HG03175 (cell line): ENCODE data around the gene TSHZ2.
"Not testable (repeated sequence)": the region's sequence is repeated elsewhere in the genome, so short reads cannot be mapped to it uniquely, and the experiment has no call there.

Source experiments
- ATAC-seq: cut with Tn5 transposase; IDR thresholded peaks from one replicate; pipeline ENCODE4 v1.9.1; 2021; ENCODE audit warnings: mild to moderate bottlenecking, moderate library complexity; ENCODE audit not compliant: unreplicated experiment

TSHZ2 gene

DNA sequence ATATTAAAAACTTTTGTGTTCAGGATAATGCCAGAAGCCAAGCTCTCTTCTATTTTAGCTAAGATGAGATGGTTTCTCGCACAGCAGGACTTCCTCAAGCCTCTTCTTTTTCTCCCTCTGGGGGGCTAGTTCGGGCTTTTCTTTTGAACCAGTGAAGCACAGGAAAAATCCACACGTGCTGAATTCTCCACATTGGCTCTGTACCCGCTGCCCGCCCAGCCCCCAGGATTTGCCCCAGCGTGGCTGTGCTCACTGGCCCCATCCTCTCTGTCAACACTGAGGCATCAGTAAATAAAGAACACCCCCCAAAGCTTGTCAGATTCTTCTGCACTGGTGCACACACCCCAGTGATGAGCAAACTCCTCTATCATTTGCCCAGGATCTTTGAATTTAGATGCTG, 388.7 kb downstream of the TSHZ2 start:
- ATAC-seq, result no peak

DNA sequence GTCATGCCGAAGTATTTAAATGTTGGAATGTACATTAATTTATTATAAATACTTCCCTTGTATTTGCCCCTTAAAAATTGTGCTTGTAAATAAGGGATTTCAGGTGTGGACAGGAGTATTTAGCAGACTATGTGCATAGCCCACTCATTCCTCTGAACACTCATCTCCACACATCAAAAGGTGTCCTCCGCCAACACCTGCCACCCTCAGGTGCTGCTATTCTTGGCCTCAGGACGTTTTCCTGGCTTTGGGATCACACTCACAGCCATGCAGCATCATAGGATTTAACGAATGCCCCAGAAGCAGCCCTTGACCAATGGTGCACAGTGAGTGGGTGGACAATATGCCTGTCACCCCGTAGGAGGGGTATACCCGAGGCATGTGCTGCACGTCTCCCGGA, 390.6 kb downstream of the TSHZ2 start:
- no peak for ATAC-seq

DNA sequence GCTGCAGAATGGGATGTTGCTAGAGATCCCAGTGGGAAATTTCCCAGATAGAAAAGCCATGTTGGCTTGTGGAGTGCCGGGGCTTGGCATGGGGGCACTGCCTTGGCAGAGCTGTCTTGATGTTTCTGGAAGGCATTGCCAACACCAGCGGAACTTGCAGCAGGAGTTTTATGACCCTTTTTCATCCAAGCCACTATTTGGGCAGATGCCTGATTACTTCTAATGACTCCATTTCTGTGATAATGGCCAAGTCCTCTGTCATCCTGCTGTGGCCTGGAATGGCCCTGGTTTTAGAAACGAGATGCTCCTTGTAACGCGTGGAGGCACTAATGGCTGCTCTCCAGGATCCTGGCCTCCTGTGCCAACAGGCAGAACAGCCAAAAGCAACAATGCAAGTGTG, 392.5 kb downstream of the TSHZ2 start:
- no peak for ATAC-seq

DNA sequence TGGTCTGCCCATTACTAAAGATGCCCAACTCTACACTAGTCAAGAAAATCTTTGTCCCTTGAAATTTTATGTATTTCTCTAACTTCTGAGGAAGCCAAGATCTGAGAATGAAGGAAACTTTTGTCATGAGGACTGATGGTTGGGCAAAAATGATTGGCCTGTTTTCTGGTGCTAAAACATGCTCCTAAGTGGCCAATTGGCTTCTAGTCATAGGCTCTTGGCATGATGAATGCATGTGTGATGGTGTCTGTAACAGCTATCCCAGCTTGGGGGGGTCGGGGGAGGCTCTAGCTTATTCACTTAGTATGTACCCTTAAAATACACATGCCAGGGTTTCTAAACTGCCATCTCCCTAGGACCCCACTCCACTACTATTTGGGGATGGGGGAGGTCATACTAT, 392.9 kb downstream of the TSHZ2 start:
- ATAC-seq, result no peak

DNA sequence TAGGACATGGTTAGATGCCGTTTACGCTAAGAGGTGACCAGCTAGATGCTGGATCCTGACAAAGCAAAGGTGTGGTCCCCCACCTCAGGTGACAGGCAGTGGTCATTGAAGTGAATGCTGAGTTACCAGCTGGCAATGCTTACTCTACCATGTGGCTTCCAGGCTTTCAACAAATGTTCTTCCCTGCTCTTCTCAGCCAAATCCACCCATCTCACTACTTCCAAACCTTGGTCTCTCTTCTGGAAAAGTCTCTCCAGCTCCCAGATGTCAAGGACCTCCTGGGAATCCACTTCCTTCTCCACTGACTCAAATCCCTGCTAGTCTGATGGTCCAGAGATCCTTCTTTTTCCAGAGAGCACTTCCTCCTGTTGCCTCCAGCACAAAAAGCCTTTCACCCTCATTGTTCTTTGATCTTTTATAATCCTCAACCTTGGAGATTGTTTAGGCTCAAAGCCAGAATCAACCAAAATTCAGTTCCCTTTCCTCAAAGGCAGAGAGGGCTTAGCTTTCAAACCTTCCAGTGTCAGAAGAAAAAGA, 393.4 kb downstream of the TSHZ2 start:
- no peak for ATAC-seq

DNA sequence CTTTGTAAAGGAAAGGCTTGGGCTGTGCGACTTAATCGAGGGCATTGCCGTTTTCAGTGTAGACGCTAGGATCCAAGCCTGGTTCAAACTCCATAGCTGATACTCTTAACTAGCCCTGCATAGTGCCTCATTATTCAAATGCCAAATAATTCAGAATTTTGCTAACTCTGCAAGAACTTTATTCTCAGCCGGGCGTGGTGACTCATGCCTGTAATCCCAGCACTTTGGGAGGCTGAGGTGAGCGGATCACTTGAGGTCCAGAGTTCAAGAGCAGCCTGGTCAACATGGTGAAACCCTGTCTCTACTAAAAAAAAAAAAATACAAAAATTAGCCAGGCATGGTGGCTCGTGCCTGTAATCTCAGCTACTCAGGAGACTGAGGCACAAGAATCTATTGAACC, 394.8 kb downstream of the TSHZ2 start:
- not testable (repeated sequence) for ATAC-seq

DNA sequence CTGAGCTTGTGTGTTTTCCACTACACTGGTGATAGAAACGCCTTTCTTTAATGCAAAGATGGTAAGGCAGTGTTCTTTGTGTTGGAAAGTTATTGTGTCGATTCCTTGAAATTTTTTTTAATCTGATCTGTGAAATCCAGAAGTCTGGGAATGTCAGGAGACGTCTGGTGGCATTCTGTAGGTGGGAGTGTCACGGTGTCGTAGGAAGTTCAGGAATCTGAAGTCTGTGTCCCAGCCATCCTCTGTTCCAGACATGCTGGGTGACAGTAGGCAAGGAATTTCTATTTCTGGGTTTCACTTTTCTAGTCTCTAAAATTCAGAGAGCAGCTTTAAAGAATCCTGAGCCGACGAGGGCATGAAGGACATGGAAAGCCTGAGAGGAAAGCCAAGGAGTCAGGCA, 397.7 kb downstream of the TSHZ2 start:
- no peak for ATAC-seq

DNA sequence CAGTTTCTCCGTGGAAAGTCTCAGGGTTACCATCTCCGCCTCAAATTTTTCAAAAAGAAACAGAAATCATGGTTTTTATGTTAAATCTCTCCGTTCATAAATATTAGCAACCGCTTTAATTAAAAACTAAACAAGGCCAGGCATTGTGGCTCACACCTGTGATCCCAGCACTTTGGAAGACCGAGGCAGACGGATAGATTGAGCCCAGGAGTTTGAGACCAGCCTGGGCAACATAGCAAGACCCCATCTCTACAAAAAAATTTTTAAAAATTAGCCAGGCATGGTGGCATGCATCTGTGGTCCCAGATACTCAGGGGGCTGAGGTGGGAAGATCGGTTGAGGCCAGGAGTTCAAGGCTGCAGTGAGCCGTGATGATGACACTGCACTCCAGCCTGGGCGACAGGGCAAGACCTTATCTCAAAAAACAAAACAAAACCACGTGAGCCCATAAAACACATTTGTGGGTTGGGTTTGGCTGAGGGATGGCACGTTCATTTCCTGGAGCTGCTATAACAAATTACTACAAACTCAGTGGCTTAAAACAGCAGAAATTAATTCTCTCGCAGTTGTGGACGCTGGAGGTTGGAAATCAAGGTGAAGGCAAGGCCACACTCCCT, 398.3 kb downstream of the TSHZ2 start:
- no peak for ATAC-seq

DNA sequence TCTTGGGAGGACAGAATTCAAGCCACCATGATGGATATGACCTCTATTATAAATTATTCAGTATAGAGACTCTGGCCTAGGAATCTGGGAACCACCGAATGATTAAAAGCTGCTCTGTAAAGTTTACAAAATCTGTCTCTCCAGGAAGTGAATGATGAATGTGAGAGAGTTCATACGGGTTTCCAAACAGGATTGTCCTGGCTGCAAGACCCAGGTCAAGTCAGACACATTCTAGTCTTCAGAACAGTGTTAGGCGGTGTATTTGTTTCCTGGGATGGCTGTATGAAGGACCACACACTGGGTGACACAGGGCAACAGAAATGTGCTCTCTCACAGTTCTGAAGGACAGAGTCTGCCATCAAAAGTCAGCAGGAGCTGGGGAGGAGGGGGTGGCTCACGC, 399.1 kb downstream of the TSHZ2 start:
- ATAC-seq, result no peak

DNA sequence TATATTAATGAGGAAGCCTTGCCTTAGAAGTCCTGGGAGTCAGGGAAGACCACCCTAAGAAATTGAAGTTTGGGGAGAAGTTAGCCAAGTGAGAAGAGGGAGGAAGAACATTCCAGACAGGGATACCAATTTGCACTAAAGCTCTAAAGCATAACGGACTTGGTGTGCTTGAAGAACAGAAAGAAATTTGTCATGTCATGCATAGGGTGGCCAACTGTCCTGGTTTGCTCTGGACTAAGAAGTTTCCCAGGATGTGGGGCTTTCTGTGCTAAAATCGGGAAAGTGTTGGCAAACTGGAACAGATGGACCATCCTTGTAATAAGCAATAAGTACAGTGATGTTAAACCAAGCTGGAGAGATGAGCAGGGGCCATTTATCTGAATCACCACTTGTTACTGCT, 403.9 kb downstream of the TSHZ2 start:
- ATAC-seq, result no peak

DNA sequence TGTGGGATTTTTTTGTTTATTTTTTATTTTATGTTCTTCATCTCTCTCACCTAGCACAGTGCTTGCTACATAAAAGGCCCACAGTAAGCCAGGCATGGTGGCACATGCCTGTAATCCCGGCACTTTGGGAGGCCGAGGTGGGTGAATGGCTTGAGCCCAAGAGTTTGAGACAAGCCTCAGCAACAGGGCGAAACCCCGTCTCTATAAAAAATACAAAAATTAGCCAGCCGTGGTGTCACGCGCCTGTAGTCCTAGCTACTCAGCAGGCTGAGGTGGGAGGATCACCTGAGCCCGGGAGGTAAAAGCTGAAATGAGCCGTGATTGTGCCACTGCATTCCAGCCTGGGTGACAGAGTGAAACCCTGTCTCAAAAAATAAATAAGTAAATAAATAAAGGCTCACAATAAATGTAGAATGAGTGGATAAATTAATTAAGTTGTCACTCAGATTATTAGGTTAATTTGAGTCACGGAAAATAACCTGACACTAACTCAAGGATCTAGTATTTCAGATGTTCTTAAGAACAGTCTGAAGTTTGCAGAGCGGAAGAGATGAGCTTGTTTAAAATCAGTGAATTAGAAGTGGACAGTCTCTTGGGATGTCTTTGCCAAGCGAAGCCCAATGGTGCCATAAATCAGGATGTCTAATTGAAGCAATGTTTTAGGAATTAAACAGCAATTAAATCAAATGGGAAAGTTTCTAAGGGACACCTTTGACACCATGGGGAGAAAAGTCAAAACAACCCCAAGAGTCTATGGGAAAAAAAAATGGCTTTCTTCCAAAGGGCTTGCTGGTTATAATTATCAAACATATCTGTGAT, 407.1 kb downstream of the TSHZ2 start:
- ATAC-seq, result no peak

DNA sequence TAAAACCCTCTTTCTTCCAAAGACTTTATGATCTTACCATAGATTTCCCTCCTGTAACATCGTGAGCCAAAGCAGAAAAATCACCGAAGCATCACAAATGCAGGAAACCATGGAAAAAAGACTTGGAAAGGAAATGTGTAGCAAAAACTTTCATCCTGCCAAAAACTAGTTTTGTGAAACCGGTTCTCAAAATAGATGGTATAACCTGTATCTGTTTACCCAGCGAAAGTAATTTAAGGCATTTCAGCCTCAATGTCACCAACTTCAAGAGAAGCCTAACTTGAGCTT, 407.6 kb downstream of the TSHZ2 start:
- no peak for ATAC-seq

DNA sequence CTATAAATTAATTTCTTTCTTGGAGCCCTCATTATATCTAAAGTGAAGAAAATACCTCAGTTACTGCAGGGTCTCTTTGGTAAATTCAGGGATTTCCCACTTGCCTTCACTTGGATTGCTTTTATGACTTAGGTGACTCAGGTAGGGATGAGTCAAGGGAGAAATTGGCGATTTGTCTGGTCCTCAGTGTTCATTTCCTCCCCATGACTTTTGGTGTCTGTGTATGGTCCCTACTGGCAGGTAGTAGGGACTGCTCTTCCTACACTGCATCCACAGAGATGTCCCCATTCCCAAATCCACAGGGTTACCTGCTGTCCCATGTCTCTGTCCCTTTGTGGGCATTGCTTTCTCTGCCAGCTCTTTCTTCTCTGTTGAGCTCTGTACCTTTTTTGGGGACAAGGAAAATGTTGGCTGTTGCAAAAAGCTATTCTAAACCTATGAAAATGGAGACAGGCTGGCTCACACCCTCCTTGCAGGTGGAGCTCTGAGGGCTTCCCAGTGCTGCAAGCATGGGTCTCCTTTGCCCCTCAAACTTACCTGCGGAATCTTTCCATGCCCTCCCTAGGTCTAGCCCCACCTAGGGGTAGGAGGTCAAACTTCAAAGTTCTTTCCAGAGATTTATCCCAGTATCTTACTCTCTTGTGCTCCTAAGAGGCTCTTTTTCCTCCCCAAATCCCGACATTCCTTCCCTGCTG, 409.6 kb downstream of the TSHZ2 start:
- ATAC-seq, result no peak

DNA sequence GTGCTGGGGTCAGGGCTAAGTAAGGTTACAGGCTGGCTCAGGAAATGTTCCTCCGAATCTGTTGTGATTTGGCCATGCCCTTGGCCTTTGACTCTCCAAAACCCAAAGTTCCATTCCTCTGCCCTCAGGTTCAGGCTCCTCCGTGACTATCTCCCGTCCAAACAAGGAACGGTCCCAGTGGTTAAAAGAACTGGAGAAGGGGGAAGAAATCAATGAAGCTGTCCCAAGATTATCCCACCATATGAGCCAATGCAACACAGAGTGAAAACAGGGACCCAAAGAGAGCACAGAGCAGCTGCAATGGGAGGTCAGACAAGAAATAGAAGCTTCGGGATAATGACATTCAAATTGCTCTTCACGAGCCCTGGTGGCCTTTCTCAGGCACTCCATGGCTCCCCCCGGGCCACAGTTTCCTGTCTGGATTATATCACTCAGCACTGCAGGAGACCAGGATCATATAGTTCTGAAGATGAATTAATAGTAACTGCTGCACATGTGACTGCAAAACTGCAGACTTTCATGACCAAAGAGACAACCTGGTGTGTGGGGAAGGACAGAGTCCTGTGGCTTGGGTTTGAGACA, 410.2 kb downstream of the TSHZ2 start:
- ATAC-seq, result no peak

DNA sequence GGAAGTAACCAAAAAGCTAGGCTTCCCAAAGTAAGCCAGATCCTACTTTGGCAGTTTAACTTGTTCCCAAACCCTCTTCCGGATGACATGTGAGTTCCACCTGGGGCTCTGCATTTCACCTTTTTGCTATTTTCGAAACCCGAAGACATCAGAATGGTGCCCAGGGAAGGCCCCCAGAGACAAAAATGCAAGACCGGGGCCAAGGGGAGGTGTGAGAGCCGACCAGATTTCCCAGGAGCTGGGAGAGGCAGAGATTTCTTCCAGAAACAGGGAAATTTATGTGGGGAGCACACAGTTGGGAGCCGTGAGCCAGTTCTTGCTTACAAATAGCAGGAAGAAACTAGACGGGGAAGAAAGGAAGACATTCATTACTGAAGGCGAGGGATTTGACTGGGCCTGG, 411.8 kb downstream of the TSHZ2 start:
- ATAC-seq, result no peak

DNA sequence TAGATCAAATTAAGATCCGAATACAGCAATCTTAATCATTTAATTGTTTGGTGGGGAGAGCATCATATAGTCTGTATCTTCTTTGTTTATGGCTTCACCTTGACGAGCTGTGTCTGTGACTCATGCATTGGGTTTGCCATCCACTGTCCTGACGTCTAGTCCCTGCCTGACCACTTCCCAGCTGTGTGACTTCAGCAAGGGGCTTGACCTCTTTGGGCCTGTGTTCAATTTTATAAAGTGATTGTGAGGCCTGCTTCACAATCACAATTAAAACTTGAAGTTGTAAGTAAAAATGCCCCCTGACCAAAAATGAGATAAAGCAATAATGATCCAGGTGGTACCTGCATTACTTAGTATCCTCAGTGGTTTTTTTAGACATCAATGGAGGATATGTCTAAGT, 412.2 kb downstream of the TSHZ2 start:
- no peak for ATAC-seq

DNA sequence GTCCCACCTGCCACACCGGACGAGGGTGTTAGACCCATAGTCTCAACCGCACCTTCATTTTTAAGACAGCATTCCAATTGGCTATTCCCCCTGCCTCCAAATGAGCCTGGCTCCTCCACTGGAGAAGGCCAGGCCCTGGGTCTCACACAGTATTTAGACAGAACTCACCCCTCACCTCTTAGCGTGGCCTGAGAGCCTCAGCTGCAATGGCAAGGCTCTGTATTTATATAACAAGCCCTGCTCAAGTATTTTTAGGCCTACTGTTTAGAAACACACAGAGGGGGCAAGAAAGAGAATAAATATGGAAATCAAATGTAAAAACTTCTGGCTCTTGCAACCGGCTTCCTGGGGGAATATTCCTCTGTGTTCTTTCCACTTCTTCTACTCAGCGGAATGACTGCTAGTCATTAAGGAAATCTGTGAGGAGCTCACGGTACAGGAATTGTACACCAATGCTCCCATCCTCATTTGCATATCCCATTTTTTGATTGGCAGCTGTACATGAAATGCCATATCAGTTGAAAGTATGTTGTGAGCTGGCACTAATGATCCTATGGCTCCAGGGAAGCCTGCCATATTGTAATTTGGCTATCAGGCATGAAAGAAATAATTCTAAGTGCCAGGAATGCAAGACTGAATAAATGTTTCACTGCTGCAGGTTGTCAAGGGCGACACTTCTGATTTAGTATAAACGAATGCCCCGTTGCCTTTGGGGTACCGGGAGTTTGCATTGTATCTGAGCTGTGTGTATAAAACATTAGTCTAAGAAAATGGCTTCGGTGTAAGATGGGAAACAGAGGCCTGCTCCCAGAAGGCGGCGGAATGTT, 414.0 kb downstream of the TSHZ2 start:
- no peak for ATAC-seq

DNA sequence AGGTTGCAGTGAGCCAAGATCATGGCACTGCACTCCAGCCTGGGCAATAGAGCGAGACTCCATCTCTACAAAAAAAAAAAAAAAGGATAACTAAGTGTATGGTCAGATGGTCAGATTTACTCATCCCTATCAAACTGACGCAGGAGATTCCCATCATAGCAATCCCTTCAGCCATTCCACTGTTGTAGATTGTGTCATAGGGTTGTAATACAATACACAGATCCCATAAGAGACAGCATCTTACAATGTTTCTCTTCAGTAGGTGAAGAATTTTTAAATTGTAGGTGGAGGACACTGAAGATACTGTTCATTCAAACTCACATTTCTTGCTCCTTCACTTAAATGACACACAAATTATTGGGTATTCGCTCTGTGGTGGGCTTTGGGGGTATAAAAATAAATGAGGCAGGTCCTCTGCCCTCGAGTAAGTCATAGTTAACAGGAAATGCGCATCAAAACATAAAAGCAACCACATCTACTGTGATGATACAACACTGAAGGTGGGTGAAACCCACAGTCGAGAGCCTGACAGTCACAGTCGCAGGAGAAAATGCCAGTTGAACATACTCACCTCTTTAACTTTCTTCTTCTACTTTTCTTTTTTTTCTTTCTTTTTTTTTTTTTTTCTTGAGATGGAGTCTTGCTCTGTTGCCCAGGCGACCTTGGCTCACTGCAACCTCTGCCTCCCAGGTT, 416.0 kb downstream of the TSHZ2 start:
- no peak for ATAC-seq

DNA sequence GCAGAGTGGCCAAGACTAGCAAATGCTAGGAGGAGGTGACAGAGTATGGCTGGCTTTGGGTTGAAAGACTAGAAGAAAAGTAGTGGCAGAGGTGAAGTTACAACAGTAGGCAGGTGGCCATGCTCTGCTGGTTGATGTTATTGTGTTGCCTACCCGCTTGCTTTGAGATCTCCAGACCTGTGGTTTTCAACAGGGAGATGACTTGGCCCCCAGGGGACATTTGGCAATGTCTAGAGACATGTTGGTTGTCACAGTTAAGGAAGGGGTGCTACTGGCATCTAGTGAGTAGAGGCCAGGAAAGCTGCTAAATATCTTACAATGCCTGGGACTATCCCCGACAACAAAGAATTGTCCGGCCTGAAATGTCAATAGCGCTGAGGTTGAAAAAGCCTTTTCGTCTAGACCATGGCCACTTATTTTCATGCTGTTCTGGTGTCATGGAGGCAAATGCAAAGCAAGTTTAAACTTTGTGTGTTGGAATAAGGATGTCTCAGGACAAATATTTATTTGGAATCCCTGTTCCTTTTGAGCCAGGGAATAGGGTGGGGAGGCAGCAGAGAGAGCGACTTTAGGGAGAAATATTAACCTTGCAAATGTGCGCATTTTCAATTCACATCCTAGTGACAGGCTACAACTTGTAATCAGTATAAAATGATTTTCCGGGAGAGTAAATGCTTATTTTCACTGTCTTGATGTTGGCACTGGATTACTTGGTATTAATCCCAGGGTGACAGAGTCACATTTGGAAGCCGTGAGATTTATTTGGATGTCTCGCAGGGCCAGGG, 417.6 kb downstream of the TSHZ2 start:
- no peak for ATAC-seq

DNA sequence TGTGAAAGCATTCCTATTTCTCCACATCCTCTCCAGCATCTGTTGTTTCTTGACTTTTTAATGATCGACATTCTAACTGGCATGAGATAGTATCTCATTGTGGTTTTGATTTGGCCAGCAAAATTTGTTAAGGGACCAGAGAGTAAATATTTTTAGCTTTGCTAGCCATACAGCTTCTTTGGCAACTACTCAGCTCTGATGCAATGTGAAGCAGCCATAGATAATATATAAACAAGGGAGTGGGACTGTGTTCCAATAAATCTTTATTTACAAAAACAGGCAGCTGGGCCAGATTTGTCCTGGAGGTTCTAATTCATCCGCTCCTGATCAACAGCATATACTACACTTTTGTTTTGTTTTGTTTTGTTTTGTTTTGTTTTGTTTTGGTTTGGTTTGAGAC, 418.6 kb downstream of the TSHZ2 start:
- no peak for ATAC-seq
